GM23248 (cell line): ENCODE measurements around the gene GALNT2. TPM values are rescaled to one million over a fixed set of nuclear protein-coding genes. Genes with fewer than 3 reads are reported as not detected.
A peak's percentile ranks its signal among the peaks of the same experiment; 100 is the strongest.

Experiments
- DNase-seq: peaks from one replicate; pipeline ENCODE4 v3.0.0-alpha.2; 2015
- H2AFZ ChIP-seq: fragments of 200-600 bp; sonication (generic); 2 replicates; pipeline ENCODE4 v1.6.1; 2016; ENCODE audit warnings: antibody characterized with exemption
- H3F3A ChIP-seq: fragments of 200-600 bp; sonication (generic); 2 replicates; pipeline ENCODE4 v1.6.1; 2016; ENCODE audit warnings: mild to moderate bottlenecking, antibody characterized with exemption, mixed run types; ENCODE audit not compliant: insufficient read depth
- H3K27ac ChIP-seq: fragments of 200-600 bp; sonication (generic); 2 replicates; pipeline ENCODE4 v1.5.1; 2016; ENCODE audit warnings: mild to moderate bottlenecking
- H3K27me3 ChIP-seq: fragments of 200-600 bp; sonication (generic); replicated peaks from 2 replicates; pipeline ENCODE4 v1.6.1; 2016; ENCODE audit warnings: mild to moderate bottlenecking; ENCODE audit not compliant: insufficient read depth
- H3K36me3 ChIP-seq: fragments of 200-600 bp; sonication (generic); 2 replicates; pipeline ENCODE4 v1.6.1; 2016; ENCODE audit warnings: low read depth, mild to moderate bottlenecking
- H3K4me1 ChIP-seq: fragments of 200-600 bp; sonication (generic); 2 replicates; pipeline ENCODE4 v1.6.1; 2016; ENCODE audit warnings: mild to moderate bottlenecking; ENCODE audit not compliant: insufficient read depth
- H3K4me2 ChIP-seq: fragments of 200-600 bp; sonication (generic); one replicate; pipeline ENCODE4 v1.6.1; 2016; ENCODE audit warnings: mild to moderate bottlenecking; ENCODE audit not compliant: unreplicated experiment
- H3K4me3 ChIP-seq: fragments of 200-600 bp; sonication (generic); 2 replicates; pipeline ENCODE4 v1.5.1; 2016; ENCODE audit warnings: mild to moderate bottlenecking
- H3K79me2 ChIP-seq: fragments of 200-600 bp; sonication (generic); 2 replicates; pipeline ENCODE4 v1.6.1; 2016; ENCODE audit warnings: mild to moderate bottlenecking; ENCODE audit not compliant: insufficient read depth
- H3K9ac ChIP-seq: fragments of 200-600 bp; sonication (generic); 2 replicates; pipeline ENCODE4 v1.6.1; 2016; ENCODE audit warnings: mild to moderate bottlenecking
- H3K9me2 ChIP-seq: fragments of 200-600 bp; sonication (generic); 2 replicates; pipeline ENCODE4 v1.6.1; 2016; ENCODE audit warnings: mixed run types, mild to moderate bottlenecking, moderate library complexity; ENCODE audit not compliant: insufficient read depth
- H3K9me3 ChIP-seq: fragments of 200-600 bp; sonication (generic); one replicate; pipeline ENCODE4 v1.6.1; 2017; ENCODE audit warnings: low read depth
- H4K20me1 ChIP-seq: fragments of 200-600 bp; sonication (generic); 2 replicates; pipeline ENCODE4 v1.6.0; 2016; ENCODE audit not compliant: insufficient read depth
- EZH2 ChIP-seq: fragments of 200-600 bp; sonication (generic); IDR thresholded peaks from 2 replicates; pipeline ENCODE4 v1.6.1; 2018; ENCODE audit warnings: antibody characterized with exemption, mild to moderate bottlenecking; ENCODE audit not compliant: insufficient read depth, poor library complexity, severe bottlenecking
- EZH2phosphoT487 ChIP-seq: fragments of 200-600 bp; sonication (generic); IDR thresholded peaks from 2 replicates; pipeline ENCODE4 v1.6.1; 2018; ENCODE audit warnings: antibody characterized with exemption, moderate library complexity, mild to moderate bottlenecking, low read depth; ENCODE audit not compliant: insufficient read depth
- WGBS, 2 experiments: methylation state at CpG; one replicate each; pipeline ENCODE4 v1.1.6; 2015 to 2017; ENCODE audit warnings: low lambda C conversion rate in 2 of 2, low coverage in 1 of 2; ENCODE audit errors: missing lambda C conversion rate in 2 of 2; 5-methylcytosine and 5-hydroxymethylcytosine counted together
- in situ Hi-C: fragments of 300-500 bp; cut with MboI; formaldehyde crosslinking; loops from 2 replicates; pipeline ENCODE4 v1.15.0; 2020
- polyA plus RNA-seq: library from polyadenylated mRNA; unstranded; fragments of >200 nt; fragmentation: Nextera tagmentation; extraction: Ambion mirVana; gene quantifications from 2 replicates; pipeline ENCODE4 v1.2.1, GENCODE V29; 2016
- total RNA-seq: library from RNA; depleted of rRNA; stranded (reverse); fragments of >200 nt; shearing (Covaris generic); gene quantifications from 2 replicates; pipeline ENCODE4 v1.2.3, GENCODE V29; 2014

Gene GALNT2
- total and polyA plus RNA-seq, 2 experiments from 2014 or later: 111 to 124 TPM

- no peak overlapping the region for H3K4me3 ChIP-seq
- H3K9ac ChIP-seq: no peak overlapping the region
- no peaks in the 10 kb centered on the region for H3K9me2 ChIP-seq
- peaks cover 13% of the 10 kb centered on the region for H3K4me1 ChIP-seq
- H3K36me3 ChIP-seq: no peaks in the 10 kb centered on the region
- no peaks in the 10 kb centered on the region for H3K9me3 ChIP-seq
- no peak overlapping the region for H3K4me2 ChIP-seq
- in situ Hi-C loops: loop anchor here (25.0 kb wide), 1 partner anchor 646 kb away; no protein-coding TSS in a partner anchor
- WGBS, 2 experiments: 66 to 67% methylated on average over 8 of the region's 8 CpGs
- no peaks in the 10 kb centered on the region for H3K79me2 ChIP-seq
- H3K27ac ChIP-seq: no peak overlapping the region
- no peaks in the 10 kb centered on the region for H4K20me1 ChIP-seq
- no peak overlapping the region for H2AFZ ChIP-seq
- H3F3A ChIP-seq: peaks cover 12% of the 10 kb centered on the region; the same call in 1 of the 2 replicates
- TF ChIP-seq EZH2phosphoT487 (no peak), EZH2 (no peak)
- peak; percentile 81 for DNase-seq
- H3K27me3 ChIP-seq: no peaks in the 10 kb centered on the region; the same call in 1 of the 2 replicates
Measured at GRCh38 chr1:230308039-230308438, 241.0 kb downstream of the GALNT2 start.

- Histone ChIP-seq H3K27ac (no peak overlapping the region), H3K4me2 (no peak overlapping the region), H3K27me3 (no peaks in the 10 kb centered on the region; the same call in 1 of the 2 replicates), H3K9me2 (no peaks in the 10 kb centered on the region), H4K20me1 (no peaks in the 10 kb centered on the region), H2AFZ (no peak overlapping the region), H3K79me2 (no peaks in the 10 kb centered on the region), H3F3A (peaks cover 7% of the 10 kb centered on the region; the same call in 1 of the 2 replicates), H3K4me3 (no peak overlapping the region), H3K9ac (no peak overlapping the region), H3K4me1 (peaks cover 9% of the 10 kb centered on the region), H3K36me3 (no peaks in the 10 kb centered on the region), H3K9me3 (no peaks in the 10 kb centered on the region)
- 89 to 91% methylated on average over 17 of the region's 17 CpGs for WGBS, 2 experiments
- in situ Hi-C loops: loop anchor here (25.0 kb wide), 1 partner anchor 647 kb away; no protein-coding TSS in a partner anchor
- TF ChIP-seq EZH2 (no peak), EZH2phosphoT487 (no peak)
- no peak for DNase-seq
Measured at GRCh38 chr1:230308821-230309220, 241.8 kb downstream of the GALNT2 start.

GRCh38 chr1:230309646-230310177, 242.7 kb downstream of the GALNT2 start:
- Histone ChIP-seq H3K27me3 (peaks cover 3% of the 10 kb centered on the region), H3K4me2 (no peak overlapping the region), H3K36me3 (no peaks in the 10 kb centered on the region), H3K79me2 (no peaks in the 10 kb centered on the region), H3K27ac (no peak overlapping the region), H3K4me1 (0 out of 2 replicates have a peak, but pooled peaks cover 4% of the 10 kb centered on the region), H4K20me1 (no peaks in the 10 kb centered on the region), H3K9me2 (no peaks in the 10 kb centered on the region), H3F3A (no peaks in the 10 kb centered on the region), H2AFZ (no peak overlapping the region), H3K9ac (no peak overlapping the region), H3K4me3 (no peak overlapping the region), H3K9me3 (no peaks in the 10 kb centered on the region)
- DNase-seq: no peak
- no peak for TF ChIP-seq EZH2phosphoT487
- TF ChIP-seq EZH2: no peak
- in situ Hi-C loops: loop anchor here (25.0 kb wide), 1 partner anchor 647 kb away; no protein-coding TSS in a partner anchor
- 79 to 81% methylated on average over 15 of the region's 15 CpGs for WGBS, 2 experiments

GRCh38 chr1:230310381-230311163, 243.5 kb downstream of the GALNT2 start:
- no peak overlapping the region for H3K4me3 ChIP-seq
- H3K79me2 ChIP-seq: no peaks in the 10 kb centered on the region
- H3K9me3 ChIP-seq: no peaks in the 10 kb centered on the region
- WGBS, 2 experiments: 28% methylated on average over 14 of the region's 14 CpGs
- no peak overlapping the region for H3K4me2 ChIP-seq
- no peak overlapping the region for H3K9ac ChIP-seq
- no peaks in the 10 kb centered on the region for H3K9me2 ChIP-seq
- peak; percentile 81 for DNase-seq
- no peaks in the 10 kb centered on the region for H3F3A ChIP-seq
- in situ Hi-C loops: loop anchor here (25.0 kb wide), 1 partner anchor 648 kb away; no protein-coding TSS in a partner anchor
- no peaks in the 10 kb centered on the region for H3K36me3 ChIP-seq
- no peak overlapping the region for H2AFZ ChIP-seq
- peaks cover 4% of the 10 kb centered on the region for H3K27me3 ChIP-seq
- no peaks in the 10 kb centered on the region for H4K20me1 ChIP-seq
- no peak overlapping the region for H3K27ac ChIP-seq
- no peak for TF ChIP-seq EZH2phosphoT487
- TF ChIP-seq EZH2: no peak
- 0 out of 2 replicates have a peak, but pooled peaks cover 4% of the 10 kb centered on the region for H3K4me1 ChIP-seq
